Ishikawa (cell line): ENCODE results near the gene PRKCE.

ENCODE experiments used
- CEBPB ChIP-seq: IDR thresholded peaks from 2 replicates; pipeline ENCODE4 v1.6.1; 2012
- CREB1 ChIP-seq: IDR thresholded peaks from 2 replicates; pipeline ENCODE4 v1.6.1; 2012; ENCODE audit warnings: low read depth
- EGR1 ChIP-seq: IDR thresholded peaks from 2 replicates; pipeline ENCODE4 v1.6.1; 2012
- EP300 ChIP-seq: IDR thresholded peaks from 2 replicates; pipeline ENCODE4 v1.6.1; 2012; ENCODE audit warnings: borderline replicate concordance
- FOXM1 ChIP-seq: IDR thresholded peaks from 2 replicates; pipeline ENCODE4 v1.6.1; 2012; ENCODE audit warnings: low read depth, borderline replicate concordance
- MAX ChIP-seq: IDR thresholded peaks from 2 replicates; pipeline ENCODE4 v1.6.1; 2012
- NFIC ChIP-seq: IDR thresholded peaks from 2 replicates; pipeline ENCODE4 v1.6.1; 2012
- RAD21 ChIP-seq: IDR thresholded peaks from 2 replicates; pipeline ENCODE4 v1.6.1; 2012; ENCODE audit warnings: low read depth
- REST ChIP-seq: IDR thresholded peaks from 2 replicates; pipeline ENCODE4 v1.6.1; 2012; ENCODE audit warnings: low read depth, mild to moderate bottlenecking
- TAF1 ChIP-seq: IDR thresholded peaks from 2 replicates; pipeline ENCODE4 v1.6.1; 2012; ENCODE audit warnings: low read depth, mild to moderate bottlenecking
- TCF12 ChIP-seq: IDR thresholded peaks from 2 replicates; pipeline ENCODE4 v1.6.1; 2012; ENCODE audit warnings: low read depth
- TEAD4 ChIP-seq: IDR thresholded peaks from 2 replicates; pipeline ENCODE4 v1.6.1; 2012
- YY1 ChIP-seq: IDR thresholded peaks from 2 replicates; pipeline ENCODE4 v1.6.1; 2012; ENCODE audit warnings: low read depth
- ZBTB7A ChIP-seq: IDR thresholded peaks from 2 replicates; pipeline ENCODE4 v1.6.1; 2012; ENCODE audit warnings: low read depth
- TF ChIP-seq, protein P1 (sequence below): IDR thresholded peaks from 2 replicates; pipeline ENCODE4 v1.6.1; 2012

PRKCE gene

DNA sequence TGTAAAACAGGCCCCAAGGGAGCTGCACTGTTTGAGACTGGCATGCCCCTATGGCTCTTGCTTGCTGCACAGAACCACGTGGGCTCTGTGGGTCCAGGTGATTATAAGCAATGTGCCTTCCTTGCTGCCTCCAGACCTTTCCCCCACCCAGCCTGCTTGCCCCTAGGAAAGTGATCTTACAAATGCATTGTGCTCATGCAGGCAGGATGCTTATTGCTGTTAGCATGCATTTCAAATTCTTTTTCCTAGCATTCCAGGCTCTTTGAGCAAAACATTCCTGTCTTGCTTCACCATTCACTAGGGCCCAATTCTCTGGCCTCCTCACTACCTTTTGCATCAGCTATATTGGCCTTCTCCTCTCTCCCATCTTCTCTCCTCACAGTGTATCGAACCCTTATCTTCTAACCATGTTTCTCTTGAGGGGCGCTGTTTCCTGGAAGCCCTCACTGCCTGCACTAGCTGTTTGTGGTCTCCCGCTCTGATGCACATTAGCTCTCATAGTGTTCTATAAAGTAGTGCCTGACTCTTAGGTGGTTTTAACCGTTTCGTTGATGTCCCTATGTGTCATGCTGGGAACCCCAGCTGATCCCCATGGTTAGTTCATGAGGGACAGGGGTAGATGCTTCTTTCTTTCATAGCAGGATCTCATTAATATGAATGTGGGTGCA is 492.8 kb downstream of the PRKCE start:
- TF ChIP-seq CREB1 = no peak
- no peak for TF ChIP-seq EP300
- TF ChIP-seq EGR1 = no peak
- TF ChIP-seq TAF1 = no peak
- TF ChIP-seq, protein P1, sequence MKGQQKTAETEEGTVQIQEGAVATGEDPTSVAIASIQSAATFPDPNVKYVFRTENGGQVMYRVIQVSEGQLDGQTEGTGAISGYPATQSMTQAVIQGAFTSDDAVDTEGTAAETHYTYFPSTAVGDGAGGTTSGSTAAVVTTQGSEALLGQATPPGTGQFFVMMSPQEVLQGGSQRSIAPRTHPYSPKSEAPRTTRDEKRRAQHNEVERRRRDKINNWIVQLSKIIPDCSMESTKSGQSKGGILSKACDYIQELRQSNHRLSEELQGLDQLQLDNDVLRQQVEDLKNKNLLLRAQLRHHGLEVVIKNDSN = no peak

DNA sequence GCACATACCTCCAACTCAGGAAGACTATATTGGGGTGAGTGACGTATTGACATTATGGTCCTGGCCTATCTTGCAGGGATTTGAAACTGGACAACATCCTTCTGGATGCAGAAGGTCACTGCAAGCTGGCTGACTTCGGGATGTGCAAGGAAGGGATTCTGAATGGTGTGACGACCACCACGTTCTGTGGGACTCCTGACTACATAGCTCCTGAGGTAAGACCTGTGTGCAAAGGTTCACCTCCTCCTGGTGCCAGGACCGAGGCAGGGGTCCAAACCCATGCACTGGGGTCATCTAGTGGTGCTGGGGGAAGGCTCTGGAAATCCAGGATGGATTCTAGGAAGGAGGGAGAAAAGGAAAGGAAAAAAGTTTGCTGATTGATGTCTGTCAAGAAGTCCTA is 493.5 kb downstream of the PRKCE start:
- TF ChIP-seq TCF12 = no peak
- no peak for TF ChIP-seq REST
- no peak for TF ChIP-seq NFIC
- no peak for TF ChIP-seq TEAD4
- TF ChIP-seq TAF1 = no peak
- no peak for TF ChIP-seq FOXM1
- TF ChIP-seq EP300 = no peak
- no peak for TF ChIP-seq CREB1
- no peak for TF ChIP-seq RAD21
- TF ChIP-seq MAX = no peak
- TF ChIP-seq, protein P1 = no peak
- no peak for TF ChIP-seq ZBTB7A
- TF ChIP-seq CEBPB = no peak

DNA sequence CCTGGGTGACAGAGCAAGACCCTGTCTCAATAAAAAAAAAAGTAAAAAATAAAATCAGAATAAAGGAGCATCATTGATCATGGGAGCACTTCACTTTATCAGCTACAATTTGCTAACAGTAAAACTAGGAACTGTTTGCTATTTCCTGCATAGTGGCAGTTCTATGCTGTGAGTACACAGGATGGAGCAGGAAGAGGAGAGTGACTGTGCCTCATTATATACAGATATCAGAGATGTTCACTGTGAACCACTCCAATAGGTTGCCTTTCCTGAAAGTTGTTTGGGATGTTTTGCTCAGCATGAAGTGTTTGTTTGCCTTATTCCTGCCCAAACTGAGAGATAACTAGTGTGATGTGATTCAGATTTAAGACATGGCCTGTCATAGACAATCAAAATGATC is 494.4 kb downstream of the PRKCE start:
- no peak for TF ChIP-seq TCF12
- no peak for TF ChIP-seq REST
- TF ChIP-seq TEAD4 = no peak
- TF ChIP-seq, protein P1 = no peak
- no peak for TF ChIP-seq CEBPB
- no peak for TF ChIP-seq CREB1
- no peak for TF ChIP-seq MAX
- no peak for TF ChIP-seq RAD21
- TF ChIP-seq EGR1 = no peak

DNA sequence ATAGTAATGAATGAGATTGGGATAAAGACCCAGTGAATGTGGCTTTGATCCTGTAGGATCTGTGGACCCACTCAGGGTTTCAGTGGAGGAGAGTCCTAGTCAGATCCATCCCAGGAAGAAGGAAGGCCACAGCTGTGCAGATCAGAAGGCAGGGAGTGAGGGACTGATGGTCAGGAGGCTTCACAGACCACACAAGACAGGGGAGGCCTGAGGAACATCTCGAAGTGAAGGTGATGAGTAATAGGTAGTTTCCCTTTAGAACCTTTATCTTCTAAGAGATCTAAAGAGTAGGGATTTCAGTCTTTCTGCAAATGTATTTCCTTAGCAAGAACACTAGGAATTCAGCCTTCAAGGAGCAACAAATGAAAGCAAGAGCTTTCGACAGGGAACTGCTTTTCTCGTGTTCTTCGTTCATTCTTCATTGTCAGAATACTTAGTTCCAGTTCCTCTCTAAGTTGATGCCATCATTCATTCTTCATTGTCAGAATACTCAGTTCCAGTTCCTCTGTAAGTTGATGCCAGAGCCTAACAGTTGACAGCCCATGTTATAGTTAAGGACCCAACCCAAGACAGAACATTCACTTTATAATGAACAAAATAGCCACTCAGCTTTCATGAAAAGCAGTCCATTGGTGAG is 495.5 kb downstream of the PRKCE start:
- TF ChIP-seq EGR1 (no peak), YY1 (no peak), TCF12 (no peak), ZBTB7A (no peak), CREB1 (no peak), REST (no peak), EP300 (no peak), TAF1 (no peak), NFIC (no peak), FOXM1 (no peak)
- TF ChIP-seq, protein P1 = no peak
